HL-60 (cell line): Measurements from ENCODE around the gene MYH7B.

ENCODE experiments used
- CTCF ChIP-seq: IDR thresholded peaks from one replicate; pipeline ENCODE4 v1.5.1; 2011; ENCODE audit warnings: low read length, control low read depth, inconsistent platforms; ENCODE audit not compliant: insufficient read depth
- GABPA ChIP-seq: IDR thresholded peaks from 2 replicates; pipeline ENCODE4 v1.6.1; 2012; ENCODE audit warnings: low read depth
- POLR2AphosphoS5 ChIP-seq: IDR thresholded peaks from 2 replicates; pipeline ENCODE4 v1.6.1; 2012; ENCODE audit warnings: low read depth
- SPI1 ChIP-seq: IDR thresholded peaks from 2 replicates; pipeline ENCODE4 v1.6.1; 2012; ENCODE audit warnings: low read depth, mild to moderate bottlenecking, borderline replicate concordance
- TF ChIP-seq, protein P1 (sequence below): IDR thresholded peaks from 2 replicates; pipeline ENCODE4 v1.6.1; 2012; ENCODE audit warnings: low read depth; ENCODE audit not compliant: insufficient replicate concordance

DNA sequence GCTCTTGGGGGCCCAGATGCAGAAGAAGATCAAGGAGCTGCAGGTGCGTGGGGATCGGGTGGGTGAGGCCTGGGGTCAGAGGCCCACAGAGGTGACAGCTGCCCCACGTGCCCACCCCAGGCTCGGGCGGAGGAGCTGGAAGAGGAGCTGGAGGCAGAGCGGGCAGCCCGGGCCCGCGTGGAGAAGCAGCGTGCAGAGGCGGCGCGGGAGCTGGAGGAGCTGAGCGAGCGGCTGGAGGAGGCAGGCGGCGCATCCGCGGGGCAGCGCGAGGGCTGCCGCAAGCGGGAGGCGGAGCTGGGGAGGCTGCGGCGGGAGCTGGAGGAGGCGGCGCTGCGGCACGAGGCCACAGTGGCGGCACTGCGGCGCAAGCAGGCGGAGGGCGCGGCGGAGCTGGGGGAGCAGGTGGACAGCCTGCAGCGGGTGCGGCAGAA is 41.5 kb downstream of the MYH7B start:
- TF ChIP-seq POLR2AphosphoS5 (no peak; the same call in 1 of the 2 replicates), GABPA (no peak), CTCF (no peak), SPI1 (no peak)
- TF ChIP-seq, protein P1, sequence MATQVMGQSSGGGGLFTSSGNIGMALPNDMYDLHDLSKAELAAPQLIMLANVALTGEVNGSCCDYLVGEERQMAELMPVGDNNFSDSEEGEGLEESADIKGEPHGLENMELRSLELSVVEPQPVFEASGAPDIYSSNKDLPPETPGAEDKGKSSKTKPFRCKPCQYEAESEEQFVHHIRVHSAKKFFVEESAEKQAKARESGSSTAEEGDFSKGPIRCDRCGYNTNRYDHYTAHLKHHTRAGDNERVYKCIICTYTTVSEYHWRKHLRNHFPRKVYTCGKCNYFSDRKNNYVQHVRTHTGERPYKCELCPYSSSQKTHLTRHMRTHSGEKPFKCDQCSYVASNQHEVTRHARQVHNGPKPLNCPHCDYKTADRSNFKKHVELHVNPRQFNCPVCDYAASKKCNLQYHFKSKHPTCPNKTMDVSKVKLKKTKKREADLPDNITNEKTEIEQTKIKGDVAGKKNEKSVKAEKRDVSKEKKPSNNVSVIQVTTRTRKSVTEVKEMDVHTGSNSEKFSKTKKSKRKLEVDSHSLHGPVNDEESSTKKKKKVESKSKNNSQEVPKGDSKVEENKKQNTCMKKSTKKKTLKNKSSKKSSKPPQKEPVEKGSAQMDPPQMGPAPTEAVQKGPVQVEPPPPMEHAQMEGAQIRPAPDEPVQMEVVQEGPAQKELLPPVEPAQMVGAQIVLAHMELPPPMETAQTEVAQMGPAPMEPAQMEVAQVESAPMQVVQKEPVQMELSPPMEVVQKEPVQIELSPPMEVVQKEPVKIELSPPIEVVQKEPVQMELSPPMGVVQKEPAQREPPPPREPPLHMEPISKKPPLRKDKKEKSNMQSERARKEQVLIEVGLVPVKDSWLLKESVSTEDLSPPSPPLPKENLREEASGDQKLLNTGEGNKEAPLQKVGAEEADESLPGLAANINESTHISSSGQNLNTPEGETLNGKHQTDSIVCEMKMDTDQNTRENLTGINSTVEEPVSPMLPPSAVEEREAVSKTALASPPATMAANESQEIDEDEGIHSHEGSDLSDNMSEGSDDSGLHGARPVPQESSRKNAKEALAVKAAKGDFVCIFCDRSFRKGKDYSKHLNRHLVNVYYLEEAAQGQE, result no peak
